HG02571 (cell line): ENCODE data around the gene TXLNG.

Experiments
- ATAC-seq: cut with Tn5 transposase; IDR thresholded peaks from one replicate; pipeline ENCODE4 v1.9.1; 2021; ENCODE audit warnings: mild to moderate bottlenecking, moderate library complexity; ENCODE audit not compliant: unreplicated experiment

TXLNG gene

DNA sequence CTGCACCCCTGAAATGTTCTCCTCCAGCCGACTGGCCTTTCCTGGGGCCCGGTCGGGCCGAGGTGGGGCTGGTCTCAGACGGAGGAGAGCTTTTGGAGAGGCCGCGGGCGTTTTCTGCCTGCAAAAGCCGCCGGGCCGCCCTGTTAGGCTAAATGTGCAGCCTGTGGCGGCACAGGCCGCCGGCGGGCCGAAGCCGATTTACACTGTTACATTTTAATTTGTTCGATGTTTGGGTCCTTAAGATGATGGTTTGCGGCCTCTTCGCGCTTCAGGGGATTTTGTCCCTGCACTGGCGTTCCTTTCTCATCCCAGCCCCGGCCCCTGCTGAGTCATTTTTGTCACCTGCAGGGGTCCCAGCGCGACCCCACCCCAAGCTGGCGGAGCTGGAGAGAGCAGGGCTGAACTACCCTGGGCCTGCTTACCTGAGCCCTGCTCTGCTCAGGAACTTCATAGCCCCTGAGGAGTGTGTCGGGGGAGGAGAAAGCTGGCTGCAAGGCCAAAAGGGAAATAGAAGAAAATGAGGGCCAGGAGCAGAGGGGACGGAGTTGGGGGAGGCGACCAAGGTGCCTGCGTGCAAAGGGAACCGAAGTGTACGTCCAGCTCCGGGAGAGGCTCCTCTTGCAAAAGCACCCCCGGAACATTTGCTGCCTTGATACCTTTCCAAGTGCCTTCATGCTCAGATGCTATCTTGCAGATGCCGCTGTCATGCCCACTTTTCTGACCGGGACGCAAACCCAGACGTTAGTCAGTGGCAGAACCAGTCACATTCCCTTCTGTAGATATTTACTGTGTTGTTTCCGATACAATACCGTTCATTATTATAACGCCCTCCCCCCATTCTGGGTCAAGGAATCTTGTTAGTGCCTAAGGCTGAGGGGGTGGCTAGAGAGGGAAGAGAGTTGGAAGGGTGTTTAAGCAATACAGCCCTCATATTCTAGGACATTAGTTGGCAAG lies 84.9 kb downstream of the TXLNG start:
- no peak for ATAC-seq

DNA sequence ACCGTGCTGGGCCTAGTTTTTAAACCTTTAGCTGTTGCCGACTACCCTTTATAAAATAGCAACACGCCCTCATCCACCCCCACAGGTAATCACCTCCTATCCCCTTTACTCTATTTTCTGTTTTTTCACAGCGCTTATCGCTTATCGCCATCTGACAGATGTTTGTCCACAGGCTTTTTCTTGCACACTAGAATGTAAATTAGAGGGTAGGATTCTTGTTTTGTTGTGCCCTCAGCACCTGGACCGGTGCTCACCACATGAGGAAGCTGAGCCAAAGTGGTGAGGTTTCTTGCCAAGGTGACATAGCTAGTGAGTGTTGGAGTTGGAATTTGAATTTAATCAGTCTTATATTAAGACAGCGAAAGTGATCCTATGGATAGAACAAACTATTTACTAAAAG lies 86.8 kb downstream of the TXLNG start:
- no peak for ATAC-seq

DNA sequence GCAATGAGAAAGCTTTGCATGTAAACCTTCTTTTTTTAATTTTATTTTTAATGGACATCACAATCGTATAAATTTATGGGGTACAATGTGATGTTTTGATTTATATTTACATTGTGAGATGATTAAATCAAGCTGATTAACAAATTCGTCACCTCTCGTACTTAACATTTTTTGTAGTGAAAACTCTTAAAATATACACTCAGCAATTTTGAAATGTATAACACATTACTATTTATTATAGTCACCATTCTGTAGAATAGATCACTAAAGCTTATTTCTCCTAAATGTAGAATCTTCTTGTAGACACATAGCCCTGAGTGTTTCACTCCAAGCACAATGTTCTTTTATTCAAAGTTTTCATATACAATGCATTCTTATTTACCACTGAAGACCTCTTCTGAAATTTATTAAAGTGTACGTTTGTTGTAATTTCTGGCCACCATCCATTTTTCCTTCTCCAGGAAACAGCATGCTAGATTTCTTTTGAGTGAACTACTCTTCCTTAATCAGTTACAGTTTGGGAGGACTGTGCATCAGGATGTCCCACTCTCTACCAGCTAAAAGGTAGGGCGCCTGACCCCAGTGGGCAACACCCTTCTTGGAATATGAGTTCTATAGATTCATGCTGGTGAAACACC lies 88.3 kb downstream of the TXLNG start:
- no peak for ATAC-seq

DNA sequence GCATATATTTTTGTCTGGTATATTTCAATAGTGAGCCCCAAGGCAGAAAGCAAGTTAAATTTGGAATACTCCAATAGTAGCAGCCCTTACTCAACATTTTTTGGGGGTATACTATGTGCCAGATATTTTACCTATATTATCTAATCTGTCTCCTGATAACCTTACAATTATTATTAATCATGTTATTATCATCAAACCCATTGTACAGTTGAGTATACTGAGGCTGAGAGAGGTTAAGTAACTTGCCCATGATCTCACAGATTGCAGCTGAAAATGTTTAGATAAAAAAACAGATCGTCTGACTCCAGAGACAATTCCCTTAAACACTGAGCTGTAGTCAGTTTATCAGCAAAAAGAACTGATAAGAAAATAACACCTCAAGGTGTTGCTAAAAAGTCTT lies 90.4 kb downstream of the TXLNG start:
- ATAC-seq = no peak

DNA sequence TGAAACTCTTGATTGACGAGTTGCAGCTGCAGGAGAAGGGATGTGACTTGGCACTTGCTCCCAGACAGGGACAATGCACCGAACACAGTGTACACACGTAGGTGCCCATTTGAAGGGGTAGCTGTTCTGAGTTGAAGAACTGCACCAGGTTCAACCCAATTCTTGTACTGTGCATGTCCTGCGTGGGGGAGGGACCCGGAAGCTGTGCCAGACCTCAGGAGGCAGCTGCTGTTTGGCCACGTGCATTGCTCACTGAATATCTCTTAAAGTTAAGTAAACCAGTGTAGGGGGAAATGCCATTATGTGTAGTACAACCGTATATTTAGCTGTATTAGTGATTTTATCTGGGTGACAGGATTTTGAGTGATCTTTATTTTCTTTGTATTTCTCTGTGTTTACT lies 95.9 kb downstream of the TXLNG start:
- ATAC-seq = no peak

DNA sequence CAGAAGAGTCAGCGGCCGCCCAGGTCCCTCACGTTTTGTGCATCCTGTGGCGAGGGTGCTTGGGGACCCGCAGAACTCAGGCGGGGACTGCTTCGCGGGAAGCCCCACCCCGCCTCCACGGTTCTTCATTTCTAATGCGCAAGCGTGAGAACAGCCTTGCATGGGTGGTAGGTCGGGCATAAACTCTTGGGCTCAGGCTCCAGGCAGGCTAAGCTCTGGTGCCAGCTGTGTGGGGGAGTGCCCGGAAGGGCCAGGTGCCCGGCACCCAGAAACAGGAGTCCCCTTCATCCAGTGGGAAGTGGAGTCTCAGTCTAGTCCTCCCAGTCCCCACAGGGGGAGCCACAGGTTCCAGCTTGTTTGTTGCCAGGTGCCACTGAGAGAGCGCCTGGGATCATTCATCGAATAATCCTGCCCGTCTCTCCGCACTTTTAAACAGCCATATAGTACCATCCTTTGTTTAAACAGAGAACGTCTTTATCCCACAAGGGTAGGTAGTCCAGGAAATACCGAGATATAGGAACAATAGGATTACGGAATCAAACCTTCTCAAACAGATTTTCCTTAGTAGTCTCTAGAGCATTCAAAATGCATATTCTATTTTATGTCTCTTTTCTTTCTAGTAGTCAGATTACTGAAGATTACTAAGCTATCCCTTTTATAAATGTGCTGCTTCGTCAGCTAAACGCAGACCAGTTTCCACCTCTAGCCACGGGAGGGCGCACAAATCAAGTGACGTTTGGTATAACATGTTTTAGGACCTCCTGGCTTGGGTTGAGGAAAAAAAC lies 96.6 kb downstream of the TXLNG start:
- peak; percentile 59 for ATAC-seq

DNA sequence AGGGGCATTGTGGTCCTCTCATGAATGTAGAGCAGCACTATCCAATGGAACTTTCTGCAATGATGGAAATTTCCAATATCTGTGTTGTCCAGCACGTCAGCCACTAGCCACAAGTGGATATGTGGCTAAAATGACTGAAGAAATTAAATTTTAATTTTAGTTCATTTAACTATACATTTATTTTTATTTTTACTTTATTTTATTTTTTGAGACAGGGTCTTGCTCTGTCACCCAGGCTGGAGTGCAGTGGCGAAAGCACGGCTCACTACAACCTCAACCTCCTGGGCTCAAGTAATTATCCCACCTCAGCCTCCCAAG lies 97.2 kb downstream of the TXLNG start:
- no peak for ATAC-seq

DNA sequence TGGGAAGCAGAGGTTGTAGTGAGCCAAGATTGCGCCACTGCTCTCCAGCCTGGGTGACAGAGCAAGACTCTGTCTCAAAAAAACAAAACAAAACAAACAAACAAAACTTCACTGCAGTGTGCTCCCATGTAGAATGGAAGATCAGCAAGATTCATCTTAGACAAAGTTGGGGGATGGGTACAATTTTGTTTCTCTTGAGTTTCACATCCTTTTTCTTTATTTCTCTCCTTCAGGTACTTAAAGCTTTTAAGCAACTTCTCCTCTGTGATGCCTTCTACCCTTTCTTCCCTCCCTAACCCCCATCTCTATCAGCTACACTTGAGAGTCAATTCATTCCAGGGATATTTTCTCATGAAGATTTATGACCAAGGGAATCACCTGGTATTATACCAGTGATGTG lies 99.4 kb downstream of the TXLNG start:
- no peak for ATAC-seq

DNA sequence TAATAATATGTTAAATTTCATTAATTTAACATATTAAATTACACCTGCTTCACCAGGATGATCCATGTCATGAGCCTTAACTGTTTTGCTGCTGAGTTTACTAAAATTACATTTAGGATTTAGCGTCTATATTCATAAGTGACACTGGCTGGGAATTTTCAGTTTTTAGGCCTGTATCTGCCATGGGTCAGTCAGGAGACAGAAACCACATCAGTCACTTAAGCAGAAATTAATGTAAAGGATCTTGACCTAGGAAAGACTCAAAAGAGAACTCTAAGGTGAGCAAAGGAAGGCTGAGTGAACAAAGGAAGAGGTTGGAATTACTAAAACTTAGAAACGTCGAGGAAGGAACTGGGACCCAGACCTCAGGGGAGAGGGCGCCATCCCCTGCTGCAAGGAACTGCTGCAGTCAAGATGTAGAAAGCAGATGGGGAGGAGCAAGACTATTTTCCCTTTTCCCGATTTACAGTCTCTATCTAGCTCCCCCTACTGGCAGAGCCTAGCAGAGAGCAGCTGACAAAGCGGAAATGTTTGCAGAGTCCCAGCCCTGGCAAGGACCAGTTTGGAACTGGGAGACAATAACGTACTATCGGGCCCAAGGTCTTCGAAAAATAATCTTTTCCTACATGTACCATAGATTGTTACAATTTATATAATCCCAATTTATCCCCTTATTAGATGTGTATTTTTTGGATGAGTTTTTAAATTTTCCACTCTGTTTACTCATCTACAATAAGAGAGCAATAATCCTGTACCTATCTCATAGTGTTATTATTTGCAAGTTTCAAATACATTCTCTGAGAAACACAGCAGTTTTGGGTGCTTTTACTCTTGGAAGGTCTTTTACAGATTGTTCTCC lies 106.5 kb downstream of the TXLNG start:
- ATAC-seq = peak; percentile 61
